Esophagus squamous epithelium (tissue), 5 donors: ENCODE results near the gene SPDYC. TPM values are rescaled to one million over a fixed set of nuclear protein-coding genes. Genes with fewer than 3 reads are reported as not detected.

Source experiments
- DNase-seq: peaks from one replicate; lab custom pipeline; 2025; lab: John Stamatoyannopoulos, UW
- H3K27ac ChIP-seq, 4 donors: fragments of 200-600 bp; sonication (generic); one replicate each; pipeline ENCODE4 v1.5.1; 2016 to 2019; ENCODE audit warnings: mild to moderate bottlenecking in 1 of 4
- H3K27me3 ChIP-seq, 4 donors: fragments of 200-600 bp; sonication (generic); 1 replicate in 3 of 4; 2 replicates in 1 of 4; pipeline versions ENCODE4 v1.5.1 to v1.6.0; 2017 to 2021; ENCODE audit warnings: antibody characterized with exemption in 1 of 4
- H3K36me3 ChIP-seq, 3 donors: fragments of 200-600 bp; sonication (generic); one replicate each; pipeline ENCODE4 v1.5.1; 2016 to 2019
- H3K4me1 ChIP-seq, 3 donors: fragments of 200-600 bp; sonication (generic); one replicate each; pipeline ENCODE4 v1.5.1; 2017 to 2019
- H3K4me3 ChIP-seq, 4 donors: fragments of 200-600 bp; sonication (generic); 1 replicate in 3 of 4; 2 replicates in 1 of 4; pipeline ENCODE4 v1.5.1; 2016 to 2019; ENCODE audit warnings: mild to moderate bottlenecking in 2 of 4, moderate library complexity in 1 of 4
- H3K9me3 ChIP-seq, 3 donors: fragments of 200-600 bp; sonication (generic); one replicate each; pipeline ENCODE4 v1.5.1; 2016 to 2019
- POLR2A ChIP-seq, 4 donors: fragments of 450-650 bp; IDR thresholded peaks; one replicate each; pipeline ENCODE4 v1.6.1; 2017; ENCODE audit warnings: antibody characterized with exemption in 4 of 4, mild to moderate bottlenecking in 4 of 4, moderate library complexity in 3 of 4
- WGBS, 2 donors: methylation state at CpG; one replicate each; pipeline ENCODE4 v1.1.5; 2018; 5-methylcytosine and 5-hydroxymethylcytosine counted together
- intact Hi-C: fragments of 100-400 bp; cut with DNase I; formaldehyde crosslinking; loops from one replicate; pipeline ENCODE4 v1.15.0; 2022
- total RNA-seq, 4 donors: library from RNA; depleted of rRNA; stranded (reverse); fragments of >200 nt; gene quantifications; one replicate each; pipeline ENCODE4 v1.1.0, GENCODE V29; 2016
- TF ChIP-seq, protein P1 (sequence below), 6 experiments: fragments of 450-650 bp in 4 of 6; fragments of 200-600 bp in 2 of 6; sonication (generic) in 2 of 6; IDR thresholded peaks; one replicate each; pipeline ENCODE4 v1.5.1; 2016 to 2019; ENCODE audit warnings: antibody characterized with exemption in 6 of 6, mild to moderate bottlenecking in 4 of 6, moderate library complexity in 4 of 6
- donor health status: DM: yes; HTN: yes; CAD: no.

The SPDYC gene
- total RNA-seq, 4 donors from 2014 or later: not detected

DNA sequence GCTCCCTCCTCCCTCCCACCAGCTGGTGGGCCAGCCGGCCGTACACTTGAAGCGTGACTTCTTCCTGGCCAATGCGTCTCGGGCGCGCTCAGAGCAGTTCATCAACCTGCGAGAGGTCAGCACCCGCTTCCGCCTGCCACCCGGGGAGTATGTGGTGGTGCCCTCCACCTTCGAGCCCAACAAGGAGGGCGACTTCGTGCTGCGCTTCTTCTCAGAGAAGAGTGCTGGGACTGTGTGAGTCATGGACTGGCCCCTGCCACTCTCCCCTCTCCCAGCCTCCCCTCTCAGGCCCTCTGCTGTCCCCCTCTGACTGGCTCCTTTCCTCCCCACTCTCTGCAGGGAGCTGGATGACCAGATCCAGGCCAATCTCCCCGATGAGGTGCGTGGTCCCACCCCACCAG, 36.4 kb downstream of the SPDYC start:
- Histone ChIP-seq H3K9me3 (no peaks in the 10 kb centered on the region), H3K27ac (no peak overlapping the region), H3K36me3 (peaks cover 72 to 100% (median 87%) of the 10 kb centered on the region in 3 donors), H3K4me1 (no peaks in the 10 kb centered on the region), H3K4me3 (no peak overlapping the region), H3K27me3 (no peaks in the 10 kb centered on the region)
- WGBS, 2 donors: 84 to 96% methylated on average over 6 to 8 of the region's 17 CpGs
- no peak for DNase-seq
- intact Hi-C loops: loop anchor here (10.0 kb wide), 1 partner anchor 48 kb away; no protein-coding TSS in a partner anchor
- TF ChIP-seq, protein P1, sequence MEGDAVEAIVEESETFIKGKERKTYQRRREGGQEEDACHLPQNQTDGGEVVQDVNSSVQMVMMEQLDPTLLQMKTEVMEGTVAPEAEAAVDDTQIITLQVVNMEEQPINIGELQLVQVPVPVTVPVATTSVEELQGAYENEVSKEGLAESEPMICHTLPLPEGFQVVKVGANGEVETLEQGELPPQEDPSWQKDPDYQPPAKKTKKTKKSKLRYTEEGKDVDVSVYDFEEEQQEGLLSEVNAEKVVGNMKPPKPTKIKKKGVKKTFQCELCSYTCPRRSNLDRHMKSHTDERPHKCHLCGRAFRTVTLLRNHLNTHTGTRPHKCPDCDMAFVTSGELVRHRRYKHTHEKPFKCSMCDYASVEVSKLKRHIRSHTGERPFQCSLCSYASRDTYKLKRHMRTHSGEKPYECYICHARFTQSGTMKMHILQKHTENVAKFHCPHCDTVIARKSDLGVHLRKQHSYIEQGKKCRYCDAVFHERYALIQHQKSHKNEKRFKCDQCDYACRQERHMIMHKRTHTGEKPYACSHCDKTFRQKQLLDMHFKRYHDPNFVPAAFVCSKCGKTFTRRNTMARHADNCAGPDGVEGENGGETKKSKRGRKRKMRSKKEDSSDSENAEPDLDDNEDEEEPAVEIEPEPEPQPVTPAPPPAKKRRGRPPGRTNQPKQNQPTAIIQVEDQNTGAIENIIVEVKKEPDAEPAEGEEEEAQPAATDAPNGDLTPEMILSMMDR (IDR thresholded peaks at IDR 0.05): no peak
- no peak for TF ChIP-seq POLR2A (IDR thresholded peaks at IDR 0.05)

DNA sequence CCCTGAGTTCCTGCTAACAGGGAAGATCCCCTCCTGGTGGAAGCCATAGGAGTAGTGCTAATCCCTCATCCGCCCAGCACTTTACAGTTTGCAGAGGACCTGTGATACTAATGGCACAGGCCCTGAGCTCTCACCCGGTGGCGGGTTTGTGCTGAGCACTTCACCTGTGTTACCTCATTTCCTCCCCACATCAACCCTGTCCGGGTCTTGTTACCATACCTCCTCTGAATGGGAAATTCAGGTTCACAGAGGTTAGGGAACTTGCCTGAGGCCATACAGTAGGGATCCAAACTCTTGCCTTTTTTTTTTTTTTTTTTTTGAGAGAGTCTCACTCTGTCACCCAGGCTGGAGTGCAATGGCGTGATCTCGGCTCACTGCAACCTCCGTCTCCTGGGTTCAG, 36.9 kb downstream of the SPDYC start:
- no peaks in the 10 kb centered on the region for H3K4me1 ChIP-seq
- no peaks in the 10 kb centered on the region for H3K27me3 ChIP-seq
- H3K9me3 ChIP-seq: no peaks in the 10 kb centered on the region
- WGBS, 2 donors: 79 to 91% methylated on average over 4 to 6 of the region's 7 CpGs
- intact Hi-C loops: loop anchor here (10.0 kb wide), 1 partner anchor 48 kb away; no protein-coding TSS in a partner anchor
- peaks cover 77 to 100% (median 90%) of the 10 kb centered on the region in 3 donors for H3K36me3 ChIP-seq
- TF ChIP-seq POLR2A (IDR thresholded peaks at IDR 0.05): no peak
- TF ChIP-seq, protein P1 (IDR thresholded peaks at IDR 0.05): no peak
- DNase-seq: no peak
- no peak overlapping the region for H3K27ac ChIP-seq
- H3K4me3 ChIP-seq: no peak overlapping the region

DNA sequence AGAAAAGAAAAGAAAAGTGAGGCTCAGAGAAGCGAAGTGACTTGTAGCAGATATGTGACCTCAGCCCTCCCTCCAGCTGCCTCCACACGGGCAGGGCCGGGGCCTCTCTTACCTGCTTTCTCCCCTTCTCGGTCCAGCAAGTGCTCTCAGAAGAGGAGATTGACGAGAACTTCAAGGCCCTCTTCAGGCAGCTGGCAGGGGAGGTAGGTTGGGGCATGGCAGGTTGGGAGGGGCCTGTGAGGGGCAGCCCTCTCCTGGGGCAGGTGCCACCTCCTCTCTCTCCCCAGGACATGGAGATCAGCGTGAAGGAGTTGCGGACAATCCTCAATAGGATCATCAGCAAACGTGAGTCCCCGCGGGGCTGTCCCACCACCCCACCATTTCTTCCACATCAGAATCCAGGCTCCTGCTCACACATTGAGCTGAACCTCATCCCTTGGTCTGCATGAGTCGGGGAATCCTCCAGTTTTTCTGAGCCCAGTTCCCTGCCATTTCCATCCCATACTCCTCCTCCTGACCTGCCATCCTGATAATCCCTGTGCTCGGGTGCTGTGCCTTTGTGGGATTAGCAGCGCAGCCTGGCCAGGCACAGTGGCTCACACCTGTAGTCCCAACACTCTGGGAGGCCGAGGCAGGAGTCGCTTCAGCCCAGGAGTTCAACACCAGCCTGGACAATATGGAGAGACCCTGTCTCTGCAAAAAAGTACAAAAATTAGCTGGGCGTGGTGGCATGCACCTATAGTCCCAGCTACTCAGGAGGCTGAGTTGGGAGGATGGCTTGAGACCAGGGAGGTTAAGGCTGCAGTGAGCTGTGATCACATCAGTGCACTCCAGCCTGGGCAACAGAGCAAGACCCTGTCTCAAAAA, 38.1 kb downstream of the SPDYC start:
- intact Hi-C loops: loop anchor here (10.0 kb wide), 1 partner anchor 47 kb away; no protein-coding TSS in a partner anchor
- TF ChIP-seq POLR2A (IDR thresholded peaks at IDR 0.05): no peak
- TF ChIP-seq, protein P1 (IDR thresholded peaks at IDR 0.05): no peak
- DNase-seq: no peak
- Histone ChIP-seq H3K4me3 (no peak overlapping the region), H3K9me3 (no peaks in the 10 kb centered on the region), H3K27me3 (no peaks in the 10 kb centered on the region), H3K27ac (no peak overlapping the region), H3K36me3 (peaks cover 78 to 99% (median 82%) of the 10 kb centered on the region in 3 donors), H3K4me1 (peaks cover 0 to 4% (median 0%) of the 10 kb centered on the region in 3 donors)
- WGBS, 2 donors: 87 to 90% methylated on average over 8 to 14 of the region's 16 CpGs

DNA sequence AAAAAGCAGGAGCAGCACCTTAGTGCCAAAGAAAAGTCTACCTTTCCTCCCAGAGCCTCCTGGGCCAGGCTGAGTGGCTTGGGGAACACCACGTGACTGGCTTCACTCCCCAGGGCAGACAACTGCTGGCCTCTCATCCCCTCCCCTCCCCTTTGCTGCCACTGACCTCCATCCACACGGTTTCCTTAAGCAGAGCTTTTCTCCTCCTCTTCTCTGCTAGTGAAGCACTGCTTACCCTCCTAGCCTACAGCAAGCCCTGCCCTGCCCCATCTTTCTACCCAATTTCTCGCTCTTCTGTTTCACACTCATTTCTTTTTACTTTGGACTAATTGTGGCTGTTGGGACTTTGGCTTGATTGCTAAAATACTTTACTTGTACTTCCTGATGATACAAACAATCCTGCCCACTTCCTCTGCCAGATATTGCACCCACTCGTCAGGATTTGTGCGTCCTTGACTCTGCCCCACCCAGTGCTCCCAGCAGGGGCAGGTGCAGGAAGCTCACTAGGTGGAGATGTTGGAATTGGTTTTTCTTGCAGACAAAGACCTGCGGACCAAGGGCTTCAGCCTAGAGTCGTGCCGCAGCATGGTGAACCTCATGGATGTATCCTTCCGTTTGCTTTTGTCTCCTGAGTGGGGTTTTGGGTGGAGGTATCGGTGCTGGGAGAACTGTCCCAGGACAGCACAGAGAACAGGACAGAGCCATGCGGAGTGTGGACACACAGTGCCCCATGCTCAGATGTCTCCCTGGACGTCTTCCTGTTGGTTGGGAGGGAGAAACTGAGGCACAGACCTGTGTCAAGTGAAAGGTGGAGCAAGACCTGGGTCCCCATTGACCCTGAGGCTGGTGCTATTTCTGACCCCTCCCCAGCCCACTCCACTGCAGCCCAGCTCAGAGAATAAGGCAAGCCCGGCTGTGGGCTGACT, 39.0 kb downstream of the SPDYC start:
- 62 to 64% methylated on average over 9 to 13 of the region's 13 CpGs for WGBS, 2 donors
- no peak for DNase-seq
- Histone ChIP-seq H3K27me3 (no peaks in the 10 kb centered on the region), H3K27ac (no peak overlapping the region), H3K4me1 (peaks cover 0 to 13% (median 0%) of the 10 kb centered on the region in 3 donors), H3K4me3 (no peak overlapping the region), H3K9me3 (no peaks in the 10 kb centered on the region), H3K36me3 (peaks cover 76 to 90% (median 80%) of the 10 kb centered on the region in 3 donors)
- TF ChIP-seq POLR2A (IDR thresholded peaks at IDR 0.05): no peak
- TF ChIP-seq, protein P1 (IDR thresholded peaks at IDR 0.05): no peak
- intact Hi-C loops: loop anchor here (10.0 kb wide), 1 partner anchor 46 kb away; no protein-coding TSS in a partner anchor
